Measurements from ENCODE around the gene OR10C1.

Gene OR10C1

DNA sequence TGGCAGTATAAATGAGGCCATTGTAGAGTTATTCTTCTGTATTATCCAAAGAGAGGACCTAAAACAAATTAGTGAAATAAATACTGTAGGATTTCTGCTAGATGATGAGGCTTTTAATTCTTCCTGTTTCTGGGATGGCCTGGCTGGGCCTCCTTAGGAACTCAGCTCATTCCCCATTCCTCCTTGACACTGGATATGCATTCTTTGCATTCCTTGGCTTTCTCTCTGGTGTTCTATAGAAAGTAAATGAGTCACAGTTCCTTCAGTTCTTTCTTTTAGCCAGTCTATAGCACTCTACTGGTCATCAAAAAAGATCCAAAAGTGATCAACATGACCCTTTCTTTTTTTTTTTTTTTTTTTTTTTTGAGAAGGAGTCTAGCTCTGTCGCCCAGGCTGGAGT lies 8.6 kb downstream of the OR10C1 start:
- no peaks in the 10 kb centered on the region for H3K79me2 ChIP-seq (ENCODE audit: insufficient read depth, low read length)
- H3K4me3 ChIP-seq (ENCODE audit: low read length, poor library complexity, severe bottlenecking), result no peak overlapping the region
- no peaks in the 10 kb centered on the region for H3K4me1 ChIP-seq (ENCODE audit: insufficient read depth, low read length, poor library complexity, severe bottlenecking)
- H3K9me2 ChIP-seq (replicated peaks; ENCODE audit: low read depth, low read length), result no peaks in the 10 kb centered on the region
- H3K36me3 ChIP-seq (ENCODE audit: insufficient read depth, low read length), result no peaks in the 10 kb centered on the region
- no peak overlapping the region for H2AFZ ChIP-seq (ENCODE audit: low read length)
- no peaks in the 10 kb centered on the region for H3F3A ChIP-seq (ENCODE audit: low read depth)
- H3K9me3 ChIP-seq (ENCODE audit: insufficient read depth, low read depth, low read length), result peaks cover 7% of the 10 kb centered on the region; the same call in 1 of the 2 replicates
- no peaks in the 10 kb centered on the region for H4K20me1 ChIP-seq (ENCODE audit: insufficient read depth, low read length, poor library complexity, severe bottlenecking)
- TF ChIP-seq, protein P1, sequence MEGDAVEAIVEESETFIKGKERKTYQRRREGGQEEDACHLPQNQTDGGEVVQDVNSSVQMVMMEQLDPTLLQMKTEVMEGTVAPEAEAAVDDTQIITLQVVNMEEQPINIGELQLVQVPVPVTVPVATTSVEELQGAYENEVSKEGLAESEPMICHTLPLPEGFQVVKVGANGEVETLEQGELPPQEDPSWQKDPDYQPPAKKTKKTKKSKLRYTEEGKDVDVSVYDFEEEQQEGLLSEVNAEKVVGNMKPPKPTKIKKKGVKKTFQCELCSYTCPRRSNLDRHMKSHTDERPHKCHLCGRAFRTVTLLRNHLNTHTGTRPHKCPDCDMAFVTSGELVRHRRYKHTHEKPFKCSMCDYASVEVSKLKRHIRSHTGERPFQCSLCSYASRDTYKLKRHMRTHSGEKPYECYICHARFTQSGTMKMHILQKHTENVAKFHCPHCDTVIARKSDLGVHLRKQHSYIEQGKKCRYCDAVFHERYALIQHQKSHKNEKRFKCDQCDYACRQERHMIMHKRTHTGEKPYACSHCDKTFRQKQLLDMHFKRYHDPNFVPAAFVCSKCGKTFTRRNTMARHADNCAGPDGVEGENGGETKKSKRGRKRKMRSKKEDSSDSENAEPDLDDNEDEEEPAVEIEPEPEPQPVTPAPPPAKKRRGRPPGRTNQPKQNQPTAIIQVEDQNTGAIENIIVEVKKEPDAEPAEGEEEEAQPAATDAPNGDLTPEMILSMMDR (conservative IDR thresholded peaks at IDR 0.05; ENCODE audit: low read length), result no peak
- no peak for TF ChIP-seq EZH2phosphoT487 (IDR thresholded peaks at IDR 0.05; ENCODE audit: borderline replicate concordance)
- H3K9ac ChIP-seq (ENCODE audit: low read depth, low read length, poor library complexity, severe bottlenecking), result no peak overlapping the region
- no peak overlapping the region for H3K4me2 ChIP-seq (ENCODE audit: low read depth, low read length, poor library complexity, severe bottlenecking)
- no peaks in the 10 kb centered on the region for H3K27me3 ChIP-seq (ENCODE audit: insufficient read depth, low read length, poor library complexity, severe bottlenecking)

DNA sequence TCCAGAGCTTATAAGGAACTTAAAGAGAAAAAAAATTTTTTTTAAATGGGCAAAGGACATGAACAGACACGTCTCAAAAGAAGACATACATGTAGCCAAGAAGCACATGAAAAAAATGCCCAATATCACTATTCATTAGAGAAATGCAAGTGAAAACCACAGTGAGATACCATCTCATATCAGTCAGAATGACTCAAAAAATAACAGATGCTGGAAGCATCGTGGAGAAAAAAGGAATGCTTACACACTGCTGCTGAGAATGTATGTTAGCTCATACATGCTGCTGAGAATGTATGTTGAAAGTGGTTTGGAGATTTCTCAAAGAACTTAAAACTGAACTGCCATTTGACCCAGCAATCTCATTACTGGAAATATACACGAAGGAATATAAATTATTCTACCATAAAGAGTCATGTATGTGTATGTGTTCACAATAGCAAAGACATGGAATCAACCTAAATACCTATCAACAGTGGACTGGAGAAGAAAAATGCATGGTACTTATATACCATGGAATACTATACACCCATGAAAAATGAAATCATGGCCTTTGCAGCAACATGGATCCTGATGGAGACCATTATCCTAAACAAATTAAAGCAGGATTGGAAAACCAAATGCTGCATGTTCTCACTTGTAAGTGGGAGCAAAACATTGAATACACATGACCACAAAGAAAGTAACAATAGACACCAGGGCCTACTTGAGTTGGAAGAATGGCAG lies 12.5 kb downstream of the OR10C1 start:
- no peaks in the 10 kb centered on the region for H4K20me1 ChIP-seq (ENCODE audit: insufficient read depth, low read length, poor library complexity, severe bottlenecking)
- no peaks in the 10 kb centered on the region for H3K36me3 ChIP-seq (ENCODE audit: insufficient read depth, low read length)
- H3K4me2 ChIP-seq (ENCODE audit: low read depth, low read length, poor library complexity, severe bottlenecking), result no peak overlapping the region
- no peak for TF ChIP-seq EZH2phosphoT487 (IDR thresholded peaks at IDR 0.05; ENCODE audit: borderline replicate concordance)
- TF ChIP-seq, protein P1 (conservative IDR thresholded peaks at IDR 0.05; ENCODE audit: low read length), result no peak
- H3K79me2 ChIP-seq (ENCODE audit: insufficient read depth, low read length), result no peaks in the 10 kb centered on the region
- no peaks in the 10 kb centered on the region for H3K9me2 ChIP-seq (replicated peaks; ENCODE audit: low read depth, low read length)
- no peak overlapping the region for H2AFZ ChIP-seq (ENCODE audit: low read length)
- H3K9ac ChIP-seq (ENCODE audit: low read depth, low read length, poor library complexity, severe bottlenecking), result no peak overlapping the region
- H3F3A ChIP-seq (ENCODE audit: low read depth), result no peaks in the 10 kb centered on the region
- H3K9me3 ChIP-seq (ENCODE audit: insufficient read depth, low read depth, low read length), result no peaks in the 10 kb centered on the region
- H3K4me1 ChIP-seq (ENCODE audit: insufficient read depth, low read length, poor library complexity, severe bottlenecking), result no peaks in the 10 kb centered on the region
- no peaks in the 10 kb centered on the region for H3K27me3 ChIP-seq (ENCODE audit: insufficient read depth, low read length, poor library complexity, severe bottlenecking)
- no peak overlapping the region for H3K4me3 ChIP-seq (ENCODE audit: low read length, poor library complexity, severe bottlenecking)

GRCh38 chr6:29456971-29457370 lies 17.9 kb downstream of the OR10C1 start, which contains the start of the genes OR11A1 and OR2H1:
Gene OR11A1, minus strand, starts transcription at chr6:29457071. Its CDS starts 29,430 bp downstream, at chr6:29427641.
Gene OR2H1, plus strand, starts transcription at chr6:29457155. Its CDS starts 4,615 bp downstream, at chr6:29461770.
- no peak within 1 kb of the TSS for H3K4me2 ChIP-seq (ENCODE audit: low read depth, low read length, poor library complexity, severe bottlenecking)
- H3K4me3 ChIP-seq (ENCODE audit: low read length, poor library complexity, severe bottlenecking), result no peak within 1 kb of the TSS
- TF ChIP-seq, protein P1 (conservative IDR thresholded peaks at IDR 0.05; ENCODE audit: low read length), result no peak
- TF ChIP-seq EZH2phosphoT487 (IDR thresholded peaks at IDR 0.05; ENCODE audit: borderline replicate concordance), result no peak
- H3K9ac ChIP-seq (ENCODE audit: low read depth, low read length, poor library complexity, severe bottlenecking), result no peak within 1 kb of the TSS
- no peaks in the 10 kb centered on the region for H3K9me2 ChIP-seq (replicated peaks; ENCODE audit: low read depth, low read length)
- no peaks in the 10 kb centered on the region for H3K27me3 ChIP-seq (ENCODE audit: insufficient read depth, low read length, poor library complexity, severe bottlenecking)
- H3F3A ChIP-seq (ENCODE audit: low read depth), result no peaks in the 10 kb centered on the region
- H3K36me3 ChIP-seq (ENCODE audit: insufficient read depth, low read length), result no peaks in the 10 kb centered on the region
- H3K4me1 ChIP-seq (ENCODE audit: insufficient read depth, low read length, poor library complexity, severe bottlenecking), result peaks cover 9% of the 10 kb centered on the region
- no peak within 1 kb of the TSS for H2AFZ ChIP-seq (ENCODE audit: low read length)
- no peaks in the 10 kb centered on the region for H4K20me1 ChIP-seq (ENCODE audit: insufficient read depth, low read length, poor library complexity, severe bottlenecking)
- no peaks in the 10 kb centered on the region for H3K79me2 ChIP-seq (ENCODE audit: insufficient read depth, low read length)
- H3K9me3 ChIP-seq (ENCODE audit: insufficient read depth, low read depth, low read length), result no peaks in the 10 kb centered on the region
